ENCODE measurements around the gene TRPM5. TPM values are rescaled to one million over a fixed set of nuclear protein-coding genes. Genes with fewer than 3 reads are reported as not detected.

Gene TRPM5
- total RNA-seq, 3 donors from 2014 or later, result 2.2 to 3.7 (median 2.5) TPM

GRCh38 chr11:2459796-2460531, 15.7 kb upstream of the TRPM5 start:
- Histone ChIP-seq H3K9me3 (no peaks in the 10 kb centered on the region), H3K4me3 (no peak overlapping the region), H3K4me1 (ENCODE audit: low read depth) (peaks cover 30% of the 10 kb centered on the region), H3K36me3 (ENCODE audit: low read depth) (no peaks in the 10 kb centered on the region)
- no peak for ATAC-seq
- intact Hi-C loops (cut with DNase I, micrococcal nuclease), result no loop called here
- TF ChIP-seq, protein P1, sequence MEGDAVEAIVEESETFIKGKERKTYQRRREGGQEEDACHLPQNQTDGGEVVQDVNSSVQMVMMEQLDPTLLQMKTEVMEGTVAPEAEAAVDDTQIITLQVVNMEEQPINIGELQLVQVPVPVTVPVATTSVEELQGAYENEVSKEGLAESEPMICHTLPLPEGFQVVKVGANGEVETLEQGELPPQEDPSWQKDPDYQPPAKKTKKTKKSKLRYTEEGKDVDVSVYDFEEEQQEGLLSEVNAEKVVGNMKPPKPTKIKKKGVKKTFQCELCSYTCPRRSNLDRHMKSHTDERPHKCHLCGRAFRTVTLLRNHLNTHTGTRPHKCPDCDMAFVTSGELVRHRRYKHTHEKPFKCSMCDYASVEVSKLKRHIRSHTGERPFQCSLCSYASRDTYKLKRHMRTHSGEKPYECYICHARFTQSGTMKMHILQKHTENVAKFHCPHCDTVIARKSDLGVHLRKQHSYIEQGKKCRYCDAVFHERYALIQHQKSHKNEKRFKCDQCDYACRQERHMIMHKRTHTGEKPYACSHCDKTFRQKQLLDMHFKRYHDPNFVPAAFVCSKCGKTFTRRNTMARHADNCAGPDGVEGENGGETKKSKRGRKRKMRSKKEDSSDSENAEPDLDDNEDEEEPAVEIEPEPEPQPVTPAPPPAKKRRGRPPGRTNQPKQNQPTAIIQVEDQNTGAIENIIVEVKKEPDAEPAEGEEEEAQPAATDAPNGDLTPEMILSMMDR (IDR thresholded peaks at IDR 0.05), result no peak
- DNase-seq, result peak in 2 of 3 donors; percentile 40 to 59

GRCh38 chr11:2459016-2459725, 14.9 kb upstream of the TRPM5 start:
- H3K4me3 ChIP-seq, result no peak overlapping the region
- intact Hi-C loops (cut with DNase I, micrococcal nuclease), result no loop called here
- ATAC-seq, result no peak
- DNase-seq, result peak in 2 of 3 donors; percentile 32 to 57
- no peaks in the 10 kb centered on the region for H3K36me3 ChIP-seq (ENCODE audit: low read depth)
- TF ChIP-seq, protein P1 (IDR thresholded peaks at IDR 0.05), result no peak
- peaks cover 30% of the 10 kb centered on the region for H3K4me1 ChIP-seq (ENCODE audit: low read depth)
- no peaks in the 10 kb centered on the region for H3K9me3 ChIP-seq

DNA sequence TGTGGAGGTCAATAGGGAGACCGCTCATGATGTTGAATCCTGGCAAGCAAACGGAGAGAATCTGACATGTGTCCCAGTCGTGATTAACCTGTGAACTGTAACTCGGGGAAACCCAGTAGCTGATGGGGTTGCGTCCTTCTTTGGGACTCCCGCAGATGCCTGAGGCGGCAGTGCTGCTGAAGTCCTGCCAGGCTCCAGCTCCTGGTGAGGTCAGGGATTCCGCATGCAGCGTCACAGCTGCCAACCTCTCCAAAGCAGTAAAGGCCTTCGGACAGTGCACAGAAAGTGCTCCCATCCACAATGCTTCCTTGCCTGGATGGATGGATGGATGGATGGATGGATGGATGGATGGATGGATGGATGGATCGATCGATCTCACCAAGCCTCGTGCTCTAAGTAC, 14.0 kb upstream of the TRPM5 start:
- TF ChIP-seq, protein P1 (IDR thresholded peaks at IDR 0.05), result no peak
- no peak for ATAC-seq
- Histone ChIP-seq H3K9me3 (no peaks in the 10 kb centered on the region), H3K4me3 (no peak overlapping the region), H3K4me1 (ENCODE audit: low read depth) (peaks cover 22% of the 10 kb centered on the region), H3K36me3 (ENCODE audit: low read depth) (no peaks in the 10 kb centered on the region)
- intact Hi-C loops (cut with DNase I, micrococcal nuclease), result no loop called here
- DNase-seq, result no peak

DNA sequence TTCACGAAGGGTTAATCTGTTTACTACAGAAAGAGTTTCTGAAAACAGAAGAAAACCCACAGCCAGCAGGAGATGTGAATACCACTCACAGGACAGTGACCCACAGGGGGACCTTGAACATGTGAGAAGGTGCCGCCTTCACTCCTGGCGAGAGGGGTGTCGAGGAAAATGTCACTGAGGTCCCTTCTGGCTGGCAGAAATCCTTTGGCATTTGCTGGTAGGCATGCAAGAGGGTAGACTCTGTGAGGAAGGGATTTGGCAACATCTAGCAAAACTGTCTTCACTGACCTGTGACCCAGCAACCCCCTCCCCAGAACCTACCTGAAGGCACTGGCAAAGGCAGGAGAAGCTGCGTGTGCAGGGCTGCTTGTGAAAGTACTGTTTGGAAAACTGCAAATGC, 9.1 kb upstream of the TRPM5 start:
- H3K36me3 ChIP-seq (ENCODE audit: low read depth), result no peaks in the 10 kb centered on the region
- no peaks in the 10 kb centered on the region for H3K9me3 ChIP-seq
- TF ChIP-seq, protein P1 (IDR thresholded peaks at IDR 0.05), result no peak
- ATAC-seq (no peak), DNase-seq (no peak)
- no peak overlapping the region for H3K4me3 ChIP-seq
- H3K4me1 ChIP-seq (ENCODE audit: low read depth), result no peaks in the 10 kb centered on the region
- intact Hi-C loops (cut with DNase I, micrococcal nuclease), result no loop called here

DNA sequence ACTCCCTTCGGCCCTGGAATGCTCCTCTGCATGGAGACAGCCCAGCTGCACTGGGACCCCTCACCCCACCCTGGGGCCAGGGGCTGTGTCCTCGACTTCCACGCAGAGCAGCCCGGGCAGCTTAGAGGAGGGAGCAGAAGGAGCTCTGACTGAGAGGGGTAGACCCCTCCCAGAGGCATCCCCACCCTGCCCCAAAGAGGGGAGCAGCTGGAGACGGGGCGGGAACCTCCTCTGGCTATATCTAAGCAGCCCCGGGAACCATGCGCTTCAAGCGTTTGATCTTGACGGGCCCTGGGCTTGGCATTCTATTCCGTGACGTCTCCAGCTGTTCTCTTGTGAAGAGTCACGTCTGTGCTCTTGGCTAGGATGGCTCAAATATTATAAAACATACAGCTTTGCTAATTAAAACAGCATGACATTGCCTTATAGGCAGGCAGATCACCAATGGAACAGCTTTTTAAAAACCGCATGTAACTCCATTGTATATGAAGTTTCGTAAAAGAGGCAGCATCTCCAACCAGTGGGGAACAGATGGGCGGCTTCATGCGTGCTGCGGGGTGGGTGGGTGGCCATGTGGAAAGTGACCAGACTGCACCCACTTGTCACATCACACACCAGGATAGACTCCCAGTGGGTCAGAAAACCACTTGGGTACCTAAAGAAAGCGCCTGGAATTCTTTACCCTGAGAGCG, 8.2 kb upstream of the TRPM5 start:
- H3K9me3 ChIP-seq, result no peaks in the 10 kb centered on the region
- H3K36me3 ChIP-seq (ENCODE audit: low read depth), result no peaks in the 10 kb centered on the region
- TF ChIP-seq, protein P1 (IDR thresholded peaks at IDR 0.05), result no peak
- intact Hi-C loops (cut with DNase I, micrococcal nuclease), result no loop called here
- H3K4me1 ChIP-seq (ENCODE audit: low read depth), result no peaks in the 10 kb centered on the region
- H3K4me3 ChIP-seq, result no peak overlapping the region
- DNase-seq (no peak), ATAC-seq (no peak)
